H1 (cell line): ENCODE data around the gene ARID2.

Source experiments
- ATF3 ChIP-seq: IDR thresholded peaks from 2 replicates; pipeline ENCODE4 v1.6.1; 2011; ENCODE audit warnings: low read depth, mild to moderate bottlenecking, low read length; ENCODE audit not compliant: insufficient read depth
- CHD1 ChIP-seq: IDR thresholded peaks from 2 replicates; pipeline ENCODE4 v1.6.1; 2012; ENCODE audit warnings: low read depth, low read length, improper control_type of control experiment
- CHD2 ChIP-seq: IDR thresholded peaks from 2 replicates; pipeline ENCODE4 v1.6.1; 2012; ENCODE audit warnings: low read length, improper control_type of control experiment
- CREB1 ChIP-seq: IDR thresholded peaks from 2 replicates; pipeline ENCODE4 v1.6.1; 2012; ENCODE audit warnings: inconsistent platforms
- CTBP2 ChIP-seq: IDR thresholded peaks from 2 replicates; pipeline ENCODE4 v1.7.0; 2011; ENCODE audit warnings: borderline replicate concordance, mild to moderate bottlenecking, moderate library complexity, mixed read lengths, low read length; ENCODE audit not compliant: insufficient read depth, insufficient read length
- CTCF ChIP-seq, 3 experiments: IDR thresholded peaks; 1 replicate in 2 of 3; 2 replicates in 1 of 3; pipeline versions ENCODE4 v1.5.1 to v1.6.1; 2011; ENCODE audit warnings: low read length in 3 of 3, mild to moderate bottlenecking in 3 of 3, inconsistent platforms in 2 of 3, low read depth in 1 of 3, moderate library complexity in 1 of 3; ENCODE audit not compliant: insufficient read depth in 1 of 3; ENCODE audit errors: control extremely low read depth in 1 of 3
- EZH2 ChIP-seq: fragments of 200-600 bp; sonication (generic); IDR thresholded peaks from 2 replicates; pipeline ENCODE4 v1.7.1; 2012; ENCODE audit warnings: low read depth, mild to moderate bottlenecking, moderate library complexity, low read length, inconsistent platforms; ENCODE audit not compliant: severe bottlenecking
- RNF2 ChIP-seq: fragments of 200-900, 300-1000 bp; sonication (generic); IDR thresholded peaks from 2 replicates; pipeline ENCODE4 v1.7.1; 2016; ENCODE audit warnings: borderline replicate concordance, low read depth, mild to moderate bottlenecking, antibody characterized with exemption, low read length; ENCODE audit not compliant: poor library complexity, severe bottlenecking; ENCODE audit errors: missing control alignments
- TAF1 ChIP-seq: IDR thresholded peaks from 2 replicates; pipeline ENCODE4 v1.6.1; 2011; ENCODE audit warnings: mild to moderate bottlenecking, low read depth, low read length
- TAF7 ChIP-seq: optimal IDR thresholded peaks from 2 replicates; pipeline ENCODE3; 2011; ENCODE audit warnings: low read depth, mild to moderate bottlenecking, inconsistent platforms, low read length, moderate library complexity, borderline replicate concordance

DNA sequence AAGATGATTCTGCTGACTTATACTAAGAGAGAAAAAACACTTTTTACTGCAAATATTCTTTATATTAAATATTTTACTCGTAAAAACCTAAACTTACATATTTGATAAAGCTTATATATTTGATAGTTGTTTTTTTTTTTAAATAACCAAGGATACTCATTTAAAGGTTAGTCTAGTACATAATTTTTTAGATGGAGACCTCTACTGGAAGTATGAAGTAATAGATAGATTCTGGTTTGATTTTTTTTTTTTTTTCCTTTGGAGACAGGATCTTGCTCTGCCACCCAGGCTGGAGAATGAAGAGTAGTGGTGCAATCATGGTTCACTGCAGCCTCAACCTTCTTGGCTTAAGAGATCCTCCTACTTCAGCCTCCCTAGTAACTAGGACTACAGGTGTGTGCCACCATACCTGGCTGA is 16.4 kb downstream of the ARID2 start:
- no peak for TF ChIP-seq TAF7
- no peak for TF ChIP-seq CTBP2
- no peak for TF ChIP-seq CHD1
- TF ChIP-seq TAF1 = no peak
- TF ChIP-seq EZH2 = no peak
- no peak for TF ChIP-seq CTCF (IDR thresholded peaks at IDR 0.05; ENCODE audit: control extremely low read depth in 1 of 3, insufficient read depth in 1 of 3, low read depth in 1 of 3, low read length in 3 of 3)
- TF ChIP-seq CREB1 = no peak
- TF ChIP-seq CHD2 = no peak
- TF ChIP-seq RNF2 = no peak
- TF ChIP-seq ATF3 = no peak
